GM10266 (cell line): ENCODE results near the gene CKAP2L.

Experiments used
- DNase-seq: peaks from one replicate; pipeline ENCODE4 v3.0.0; 2012; ENCODE audit errors: extremely low spot score
- TF ChIP-seq, protein P1 (sequence below): IDR thresholded peaks from 2 replicates; pipeline ENCODE4 v1.5.1; 2012; ENCODE audit warnings: mild to moderate bottlenecking, low read depth; ENCODE audit not compliant: control insufficient read depth, insufficient read depth; ENCODE audit errors: missing control alignments

Gene CKAP2L

DNA sequence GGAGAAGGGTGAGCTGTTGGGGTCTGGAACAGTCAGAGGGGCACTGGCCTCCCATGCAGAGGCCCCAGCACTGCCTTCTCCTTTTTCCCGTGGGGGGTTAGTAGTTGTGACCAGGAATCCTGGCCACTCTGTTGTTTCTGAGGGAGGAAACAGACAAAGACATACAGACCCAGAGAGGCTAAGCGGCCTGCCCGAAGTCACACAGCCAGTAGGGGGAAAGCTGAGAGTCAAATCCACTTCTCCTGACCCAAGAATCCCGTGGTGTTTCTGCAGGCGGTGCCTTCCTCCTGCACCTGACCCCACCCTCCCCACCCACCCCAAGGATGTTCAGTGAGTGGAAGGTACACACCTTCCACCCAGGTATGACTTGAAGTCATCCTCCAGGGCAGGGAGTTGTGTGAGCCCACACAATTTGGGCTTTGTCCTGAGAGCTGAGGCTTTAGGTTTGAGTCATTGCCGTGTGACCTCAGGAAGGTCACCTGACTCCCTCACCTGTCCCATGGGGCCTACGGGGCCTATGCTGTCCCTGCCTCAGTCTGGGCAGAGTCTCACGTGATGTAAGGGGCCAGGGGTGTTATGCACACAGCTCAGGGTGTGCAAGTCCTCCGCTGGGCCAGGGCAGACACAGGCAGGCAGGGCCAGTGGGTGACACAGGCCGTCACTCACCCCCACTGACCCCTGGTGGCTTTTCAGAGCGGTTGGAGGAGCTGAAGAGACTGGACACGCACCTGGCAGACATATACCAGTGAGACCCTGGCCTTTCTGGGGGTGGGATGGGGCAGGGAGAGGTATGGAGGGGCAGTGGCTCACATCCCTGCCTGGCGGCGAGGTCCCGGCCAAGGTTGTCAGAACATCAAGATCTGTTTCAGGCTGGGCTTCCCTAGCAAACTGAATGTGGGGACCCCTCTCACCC lies 38.6 kb downstream of the CKAP2L start:
- TF ChIP-seq, protein P1, sequence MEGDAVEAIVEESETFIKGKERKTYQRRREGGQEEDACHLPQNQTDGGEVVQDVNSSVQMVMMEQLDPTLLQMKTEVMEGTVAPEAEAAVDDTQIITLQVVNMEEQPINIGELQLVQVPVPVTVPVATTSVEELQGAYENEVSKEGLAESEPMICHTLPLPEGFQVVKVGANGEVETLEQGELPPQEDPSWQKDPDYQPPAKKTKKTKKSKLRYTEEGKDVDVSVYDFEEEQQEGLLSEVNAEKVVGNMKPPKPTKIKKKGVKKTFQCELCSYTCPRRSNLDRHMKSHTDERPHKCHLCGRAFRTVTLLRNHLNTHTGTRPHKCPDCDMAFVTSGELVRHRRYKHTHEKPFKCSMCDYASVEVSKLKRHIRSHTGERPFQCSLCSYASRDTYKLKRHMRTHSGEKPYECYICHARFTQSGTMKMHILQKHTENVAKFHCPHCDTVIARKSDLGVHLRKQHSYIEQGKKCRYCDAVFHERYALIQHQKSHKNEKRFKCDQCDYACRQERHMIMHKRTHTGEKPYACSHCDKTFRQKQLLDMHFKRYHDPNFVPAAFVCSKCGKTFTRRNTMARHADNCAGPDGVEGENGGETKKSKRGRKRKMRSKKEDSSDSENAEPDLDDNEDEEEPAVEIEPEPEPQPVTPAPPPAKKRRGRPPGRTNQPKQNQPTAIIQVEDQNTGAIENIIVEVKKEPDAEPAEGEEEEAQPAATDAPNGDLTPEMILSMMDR, result peak; percentile 15
- no peak for DNase-seq

DNA sequence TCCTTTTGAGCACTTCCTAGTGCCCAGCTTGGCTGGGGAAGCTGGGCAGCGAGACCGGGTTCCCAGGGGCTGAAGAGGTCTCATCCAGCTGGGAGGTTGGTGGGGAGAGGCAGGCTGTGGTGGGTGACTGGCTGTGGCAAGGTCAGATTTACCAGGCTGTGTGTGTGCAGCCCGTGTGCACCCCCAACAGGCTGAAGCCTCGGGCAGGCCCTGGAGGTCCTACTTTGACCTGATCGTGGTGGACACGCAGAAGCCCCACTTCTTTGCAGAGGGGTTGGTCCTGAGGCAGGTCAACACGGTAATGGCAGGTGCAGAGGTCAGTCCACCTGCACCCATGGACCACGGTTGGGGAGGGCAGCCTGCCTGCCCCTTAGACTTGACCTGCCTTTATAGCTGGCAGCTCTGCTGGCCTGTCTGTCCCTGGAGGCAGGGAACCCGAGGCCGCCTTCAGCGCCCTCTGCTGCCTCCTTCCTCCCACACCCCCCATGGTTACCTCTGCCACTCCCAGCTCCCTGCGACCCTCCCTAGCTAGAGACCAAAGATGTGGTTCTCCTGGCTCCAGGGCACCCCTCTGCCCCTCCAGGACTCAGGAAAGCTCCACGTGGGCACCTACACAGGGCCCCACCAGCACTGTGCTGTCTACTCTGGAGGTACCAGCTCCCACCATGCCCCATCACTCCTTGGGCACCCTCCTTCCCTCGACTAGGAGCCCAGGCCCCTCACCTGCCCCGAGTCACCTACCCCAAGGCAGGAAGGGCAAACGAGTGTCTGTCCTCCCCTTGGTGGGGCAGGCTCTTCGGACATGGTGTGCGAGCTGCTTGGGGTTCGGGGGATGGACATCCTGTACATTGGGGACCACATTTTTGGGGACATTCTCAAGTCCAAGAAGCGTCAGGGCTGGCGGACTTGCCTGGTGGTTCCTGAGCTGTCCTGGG lies 39.6 kb downstream of the CKAP2L start:
- TF ChIP-seq, protein P1, result peak; percentile 63
- peak; percentile 58 for DNase-seq

DNA sequence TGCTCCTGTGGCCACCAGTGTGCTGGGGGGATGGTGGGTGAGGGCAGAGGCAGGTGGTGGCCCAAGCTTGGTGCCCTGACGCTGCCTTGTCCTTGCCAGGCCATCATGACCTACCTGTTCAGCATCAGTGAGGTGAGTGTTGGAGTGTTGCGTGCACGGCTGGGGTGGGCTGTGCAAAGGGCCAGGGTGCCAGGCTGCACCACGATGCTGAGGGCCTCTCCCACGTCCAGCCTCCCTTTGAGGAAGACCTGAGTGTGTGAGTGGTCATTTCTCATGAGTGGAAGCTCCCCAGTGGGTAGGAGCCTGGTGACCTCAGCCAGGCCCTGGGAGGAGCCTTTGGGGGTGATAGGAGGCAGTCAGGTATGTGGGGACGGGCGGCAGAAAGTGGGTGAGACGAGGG lies 40.4 kb downstream of the CKAP2L start:
- TF ChIP-seq, protein P1, result no peak
- DNase-seq, result no peak

DNA sequence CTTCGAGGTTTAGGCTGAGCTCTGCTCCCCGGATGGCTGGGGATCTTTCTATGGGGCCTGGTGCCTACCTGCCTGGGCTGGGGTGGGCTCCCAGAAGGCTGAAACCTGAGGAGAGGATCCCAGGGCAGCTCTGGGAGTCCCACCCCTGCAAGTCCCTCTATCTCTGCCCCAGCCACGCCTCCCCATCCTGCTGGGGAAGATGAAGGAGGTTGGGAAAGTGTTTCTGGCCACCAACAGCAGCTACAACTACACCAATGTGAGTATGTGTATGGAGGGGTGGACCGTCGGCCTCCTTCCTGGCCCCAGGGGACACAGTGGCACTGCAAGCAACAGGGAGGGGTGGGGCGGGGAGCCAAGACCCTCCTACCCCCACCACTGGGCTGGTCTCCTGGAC lies 40.9 kb downstream of the CKAP2L start:
- TF ChIP-seq, protein P1, result no peak
- DNase-seq, result no peak

DNA sequence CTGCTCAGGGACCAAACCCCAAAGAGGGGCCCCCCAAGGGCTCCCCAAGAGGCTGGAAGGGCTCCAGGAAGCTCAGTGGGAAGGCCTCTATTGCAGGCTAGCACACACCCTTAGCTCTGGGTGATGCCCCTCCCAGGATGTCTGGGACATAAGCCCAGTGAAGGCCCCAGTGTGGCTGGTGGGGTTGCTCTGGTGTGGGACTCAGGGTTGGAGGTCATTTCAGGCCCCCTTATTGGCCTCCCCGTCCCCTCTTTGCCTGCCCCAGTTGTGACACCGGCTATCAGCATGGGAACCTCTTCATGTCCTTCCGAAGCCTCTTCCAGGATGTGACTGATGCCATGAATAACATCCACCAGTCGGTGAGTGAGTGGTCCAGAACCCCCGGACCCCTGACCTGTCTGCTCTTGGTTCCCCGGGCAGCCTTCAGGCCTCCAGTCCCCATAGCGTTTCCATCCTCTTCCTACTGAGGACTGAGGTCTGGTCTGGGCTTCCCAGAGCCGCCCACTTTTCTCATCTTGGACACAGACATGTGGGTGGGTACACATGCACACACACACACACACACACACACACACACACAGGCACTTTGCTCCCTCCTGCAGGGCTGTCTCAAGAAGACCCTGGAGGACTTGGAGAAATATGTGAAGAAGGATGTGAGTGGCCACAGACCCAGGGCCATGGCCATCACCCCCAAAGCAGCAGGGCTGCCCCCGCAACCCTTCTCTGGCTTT lies 41.4 kb downstream of the CKAP2L start:
- no peak for DNase-seq
- TF ChIP-seq, protein P1, result no peak

DNA sequence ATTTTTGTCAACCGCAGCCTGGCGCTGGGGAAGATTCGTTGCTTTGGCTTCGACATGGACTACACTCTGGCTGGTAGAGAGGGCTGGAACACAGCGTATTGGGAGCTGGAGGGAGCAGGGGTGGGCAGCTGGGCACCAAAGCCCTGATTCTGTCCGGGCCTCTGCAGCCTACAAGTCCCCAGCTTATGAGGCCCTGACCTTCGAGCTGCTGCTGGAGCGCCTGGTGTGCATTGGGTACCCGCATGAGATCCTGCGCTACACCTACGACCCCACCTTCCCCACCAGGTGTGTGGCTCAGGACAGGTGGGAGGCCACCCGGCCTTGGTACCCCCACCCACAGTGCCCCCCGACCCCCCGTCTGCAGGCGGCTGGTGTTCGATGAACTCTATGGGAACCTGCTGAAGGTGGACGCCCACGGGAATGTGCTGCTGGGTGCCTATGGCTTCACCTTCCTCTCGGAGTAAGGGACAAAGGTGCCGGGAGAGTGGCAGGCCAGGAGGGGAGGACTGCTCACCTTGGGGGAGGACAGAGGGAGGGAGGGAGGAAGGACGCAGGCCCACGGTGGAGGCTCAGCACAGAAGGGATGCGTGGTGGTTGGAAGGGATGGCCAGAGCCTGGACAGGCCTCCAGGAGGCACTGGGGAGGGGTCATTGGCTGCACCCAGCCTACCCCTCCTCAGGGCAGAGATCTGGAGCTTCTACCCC lies 42.4 kb downstream of the CKAP2L start:
- no peak for DNase-seq
- TF ChIP-seq, protein P1, result no peak
